ENCODE measurements around the gene NACAD. TPM values are rescaled to one million over a fixed set of nuclear protein-coding genes. Genes with fewer than 3 reads are reported as not detected.

NACAD gene
- total RNA-seq, 2 experiments from 2014 or later: 0.35 to 0.50 TPM

DNA sequence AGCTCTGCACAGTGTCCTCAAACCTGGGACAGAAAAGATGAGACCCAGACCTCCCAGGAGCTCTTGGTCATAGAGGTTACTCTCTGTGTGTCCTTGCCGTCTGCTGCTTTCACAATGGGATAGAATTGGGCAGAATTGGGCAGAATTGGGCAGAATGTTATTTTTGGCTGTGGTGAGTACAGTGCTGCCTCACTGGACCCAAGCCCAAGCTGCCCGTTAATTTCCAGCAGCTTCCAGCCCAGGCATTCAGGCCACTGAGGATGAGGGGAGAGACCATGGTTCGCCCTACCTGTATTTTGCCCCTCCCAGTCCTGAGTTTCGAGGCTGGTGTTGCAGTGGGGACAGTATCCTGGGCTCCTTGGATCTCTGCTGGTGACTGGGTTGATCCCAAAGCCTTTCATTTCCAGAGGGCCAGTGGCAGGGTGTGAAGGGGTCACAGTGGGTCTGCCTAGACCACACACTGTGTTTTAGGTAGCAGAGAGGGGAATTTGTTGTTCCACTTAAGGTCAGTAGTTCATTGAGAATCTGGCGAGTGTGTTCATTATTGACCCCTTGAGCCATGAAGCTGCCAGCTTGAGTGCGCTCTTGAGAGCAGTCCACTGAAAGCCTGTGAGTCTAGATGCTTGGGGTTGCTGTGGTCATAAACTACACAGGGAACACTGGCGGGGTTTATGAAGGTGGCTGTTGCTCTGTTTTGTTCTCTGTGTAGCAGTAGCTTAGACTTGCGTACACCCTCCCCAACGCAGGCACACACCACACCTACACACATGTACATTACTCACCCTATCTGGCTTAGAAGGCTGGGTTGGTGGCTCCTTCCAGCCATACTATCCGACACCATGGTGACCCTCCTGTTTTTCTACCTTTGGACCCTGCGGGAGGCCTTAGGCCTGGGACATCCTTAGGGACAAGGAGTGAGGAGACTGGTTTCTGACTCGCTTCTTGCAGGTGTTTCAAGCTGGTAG is 23.5 kb downstream of the NACAD start:
- no peak for DNase-seq
- Mint-ChIP-seq H3K4me3 (no peak overlapping the region), H3K27me3 (no peaks in the 10 kb centered on the region), H3K9me3 (no peaks in the 10 kb centered on the region), H3K27ac (peak overlapping the region; percentile 53), H3K36me3 (peaks cover 26% of the 10 kb centered on the region), H3K4me1 (peaks cover 28% of the 10 kb centered on the region)

DNA sequence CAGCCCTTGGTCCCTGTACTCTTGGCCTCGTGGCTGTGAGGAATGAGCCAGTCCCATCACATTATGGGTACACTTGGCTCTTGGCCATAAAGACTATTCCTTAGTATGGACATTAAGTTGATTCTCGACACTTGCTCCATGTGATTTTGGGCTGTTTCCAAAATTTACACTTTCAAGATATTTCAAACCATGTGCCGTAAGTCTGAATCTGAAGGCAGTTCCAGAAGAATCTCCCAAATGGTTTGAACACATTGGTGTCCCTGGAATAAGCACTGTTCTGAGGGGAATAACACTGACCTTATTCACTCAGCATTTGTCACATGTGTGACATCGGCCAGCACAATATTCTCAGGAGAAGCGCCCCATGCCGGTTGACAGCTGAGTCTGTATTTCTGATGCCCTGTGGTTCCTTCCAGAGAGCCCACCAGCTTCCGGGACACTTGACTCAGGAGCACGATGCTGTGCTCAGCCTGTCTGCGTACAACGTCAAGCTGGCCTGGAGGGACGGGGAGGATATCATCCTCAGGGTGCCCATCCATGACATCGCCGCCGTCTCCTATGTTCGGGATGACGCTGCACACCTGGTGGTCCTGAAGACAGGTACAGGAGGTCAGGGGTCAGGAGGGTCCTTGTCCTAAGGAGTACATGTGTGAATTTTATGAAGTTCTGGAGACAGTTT is 24.6 kb downstream of the NACAD start:
- H3K27me3 Mint-ChIP-seq: no peaks in the 10 kb centered on the region
- no peak overlapping the region for H3K4me3 Mint-ChIP-seq
- peaks cover 29% of the 10 kb centered on the region for H3K36me3 Mint-ChIP-seq
- no peak for DNase-seq
- H3K4me1 Mint-ChIP-seq: peaks cover 34% of the 10 kb centered on the region
- no peak overlapping the region for H3K27ac Mint-ChIP-seq
- no peaks in the 10 kb centered on the region for H3K9me3 Mint-ChIP-seq

GRCh38 chr7:45061806-45062425 is 26.9 kb downstream of the NACAD start:
- peak overlapping the region; percentile 83 for H3K27ac Mint-ChIP-seq
- no peak for DNase-seq
- H3K4me3 Mint-ChIP-seq: no peak overlapping the region
- peaks cover 37% of the 10 kb centered on the region for H3K36me3 Mint-ChIP-seq
- H3K9me3 Mint-ChIP-seq: no peaks in the 10 kb centered on the region
- H3K27me3 Mint-ChIP-seq: no peaks in the 10 kb centered on the region
- peaks cover 44% of the 10 kb centered on the region for H3K4me1 Mint-ChIP-seq

- peaks cover 38% of the 10 kb centered on the region for H3K36me3 Mint-ChIP-seq
- H3K4me1 Mint-ChIP-seq: peaks cover 44% of the 10 kb centered on the region
- peak overlapping the region; percentile 83 for H3K27ac Mint-ChIP-seq
- no peaks in the 10 kb centered on the region for H3K27me3 Mint-ChIP-seq
- no peak for DNase-seq
- no peak overlapping the region for H3K4me3 Mint-ChIP-seq
- H3K9me3 Mint-ChIP-seq: no peaks in the 10 kb centered on the region
These were observed 27.4 kb downstream of the NACAD start for GRCh38 chr7:45061352-45061751.

DNA sequence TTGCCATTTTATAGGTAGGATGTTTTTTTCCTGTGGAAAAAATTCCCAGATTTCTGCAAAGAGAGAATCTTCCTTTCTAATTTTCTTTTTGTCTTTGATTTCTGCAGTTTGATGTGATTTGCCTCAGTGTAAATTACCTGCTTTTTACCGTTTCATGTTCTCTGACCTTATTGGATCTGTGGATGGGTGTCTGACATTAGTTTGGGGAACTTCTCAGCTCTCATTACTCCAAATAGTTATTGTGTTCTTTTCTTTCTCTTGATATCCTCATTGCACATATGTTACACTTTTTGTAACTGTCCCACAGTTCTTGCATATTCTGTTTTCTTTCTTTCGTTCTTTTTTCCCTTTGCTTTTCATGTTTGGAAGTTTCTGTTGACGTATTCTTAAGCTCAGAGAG is 28.5 kb downstream of the NACAD start:
- no peak overlapping the region for H3K27ac Mint-ChIP-seq
- no peaks in the 10 kb centered on the region for H3K9me3 Mint-ChIP-seq
- H3K4me3 Mint-ChIP-seq: no peak overlapping the region
- H3K27me3 Mint-ChIP-seq: no peaks in the 10 kb centered on the region
- no peak for DNase-seq
- peaks cover 43% of the 10 kb centered on the region for H3K36me3 Mint-ChIP-seq
- peaks cover 48% of the 10 kb centered on the region for H3K4me1 Mint-ChIP-seq

GRCh38 chr7:45057878-45058277 is 30.9 kb downstream of the NACAD start:
- Mint-ChIP-seq H3K4me1 (peaks cover 56% of the 10 kb centered on the region), H3K9me3 (peaks cover 3% of the 10 kb centered on the region), H3K27ac (no peak overlapping the region), H3K36me3 (peaks cover 44% of the 10 kb centered on the region), H3K4me3 (no peak overlapping the region), H3K27me3 (no peaks in the 10 kb centered on the region)
- DNase-seq: no peak

DNA sequence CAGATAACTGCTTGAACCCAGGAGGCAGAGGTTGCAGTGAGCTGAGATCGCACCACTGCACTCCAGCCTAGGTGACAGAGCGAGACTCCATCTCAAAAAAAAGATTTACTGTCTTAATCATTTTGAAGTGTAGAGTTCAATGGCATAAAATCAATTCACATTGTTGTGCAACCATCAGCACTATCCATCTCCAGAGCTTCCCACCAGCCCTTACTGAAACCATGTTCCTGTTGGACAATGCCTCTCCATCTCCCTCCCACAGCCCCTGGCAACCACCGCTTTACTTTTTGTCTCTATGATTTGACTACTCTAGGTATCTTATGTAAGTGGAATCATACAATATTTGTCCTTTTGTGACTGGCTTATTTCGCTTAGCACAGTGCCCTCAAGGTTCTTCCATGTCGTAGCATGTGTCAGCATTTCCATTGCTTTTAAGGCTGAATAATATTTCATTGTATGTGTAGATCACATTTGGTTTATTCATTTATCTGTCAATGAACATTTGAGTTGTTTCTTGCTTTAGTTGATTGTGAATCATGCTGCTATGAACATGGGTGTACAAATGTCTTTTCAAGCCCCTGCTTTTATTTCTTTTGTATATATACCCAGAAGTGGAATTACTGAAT is 33.1 kb downstream of the NACAD start:
- Mint-ChIP-seq H3K27ac (peak overlapping the region; percentile 38), H3K9me3 (peaks cover 3% of the 10 kb centered on the region), H3K4me3 (no peak overlapping the region), H3K36me3 (peaks cover 32% of the 10 kb centered on the region), H3K4me1 (peaks cover 52% of the 10 kb centered on the region), H3K27me3 (no peaks in the 10 kb centered on the region)
- no peak for DNase-seq

- H3K27me3 Mint-ChIP-seq: no peaks in the 10 kb centered on the region
- peaks cover 3% of the 10 kb centered on the region for H3K9me3 Mint-ChIP-seq
- DNase-seq: no peak
- H3K4me3 Mint-ChIP-seq: no peak overlapping the region
- peak overlapping the region; percentile 9 for H3K27ac Mint-ChIP-seq
- peaks cover 51% of the 10 kb centered on the region for H3K4me1 Mint-ChIP-seq
- H3K36me3 Mint-ChIP-seq: peaks cover 27% of the 10 kb centered on the region
These were observed 33.8 kb downstream of the NACAD start for GRCh38 chr7:45055016-45055415.

DNA sequence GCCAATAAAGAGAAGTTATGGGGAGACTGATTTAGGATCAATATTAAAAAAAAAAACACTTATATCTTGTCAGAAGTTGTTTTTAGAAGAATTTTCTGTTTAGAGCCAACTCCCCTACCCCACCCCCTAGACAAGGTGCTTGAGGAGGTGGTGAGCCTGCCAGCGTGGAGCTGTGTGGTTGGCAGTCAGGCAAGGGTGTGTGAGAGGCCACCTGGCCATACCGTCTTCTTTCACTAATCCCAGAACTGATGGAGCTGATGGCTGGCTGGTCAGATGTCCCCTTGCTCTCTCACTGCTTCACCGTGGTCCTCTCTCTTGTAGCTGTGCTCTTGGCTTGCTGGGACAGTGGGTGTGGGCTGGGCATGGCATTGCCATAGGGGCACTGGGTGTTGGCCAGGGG is 34.3 kb downstream of the NACAD start:
- Mint-ChIP-seq H3K27ac (no peak overlapping the region), H3K4me3 (no peak overlapping the region), H3K36me3 (peaks cover 27% of the 10 kb centered on the region), H3K9me3 (peaks cover 3% of the 10 kb centered on the region), H3K4me1 (peaks cover 48% of the 10 kb centered on the region), H3K27me3 (no peaks in the 10 kb centered on the region)
- no peak for DNase-seq

GRCh38 chr7:45053941-45054340 is 34.8 kb downstream of the NACAD start:
- no peak overlapping the region for H3K4me3 Mint-ChIP-seq
- peaks cover 27% of the 10 kb centered on the region for H3K36me3 Mint-ChIP-seq
- no peaks in the 10 kb centered on the region for H3K27me3 Mint-ChIP-seq
- H3K4me1 Mint-ChIP-seq: peaks cover 49% of the 10 kb centered on the region
- H3K9me3 Mint-ChIP-seq: peaks cover 3% of the 10 kb centered on the region
- no peak for DNase-seq
- H3K27ac Mint-ChIP-seq: no peak overlapping the region

- no peak overlapping the region for H3K27ac Mint-ChIP-seq
- H3K4me1 Mint-ChIP-seq: peaks cover 51% of the 10 kb centered on the region
- H3K9me3 Mint-ChIP-seq: peaks cover 3% of the 10 kb centered on the region
- peaks cover 26% of the 10 kb centered on the region for H3K36me3 Mint-ChIP-seq
- H3K27me3 Mint-ChIP-seq: no peaks in the 10 kb centered on the region
- H3K4me3 Mint-ChIP-seq: no peak overlapping the region
- no peak for DNase-seq
These were observed 35.4 kb downstream of the NACAD start for GRCh38 chr7:45053401-45053800.

DNA sequence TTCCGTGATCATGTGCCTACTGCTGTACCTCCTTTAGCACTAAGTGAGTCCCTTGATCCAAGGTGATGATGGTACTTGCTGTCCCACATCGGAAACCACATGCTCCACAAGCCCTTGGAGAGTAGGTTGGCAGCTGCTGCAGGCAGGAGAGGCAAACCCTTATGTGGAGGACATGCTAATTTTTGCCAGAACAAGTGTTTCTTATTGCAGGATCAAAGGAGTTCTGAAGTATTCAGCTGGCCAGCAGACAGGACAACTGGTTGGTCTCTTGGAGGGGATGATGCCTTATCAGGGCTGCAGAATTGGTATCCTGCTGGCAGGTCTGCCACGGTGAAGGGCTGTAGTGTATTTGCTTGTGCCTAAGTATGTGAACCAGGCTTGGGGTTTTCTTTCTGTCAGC is 36.8 kb downstream of the NACAD start:
- no peak for DNase-seq
- Mint-ChIP-seq H3K27ac (no peak overlapping the region), H3K4me1 (peaks cover 43% of the 10 kb centered on the region), H3K36me3 (peaks cover 20% of the 10 kb centered on the region), H3K9me3 (peaks cover 3% of the 10 kb centered on the region), H3K4me3 (no peak overlapping the region), H3K27me3 (no peaks in the 10 kb centered on the region)

GRCh38 chr7:45050198-45050597 is 38.6 kb downstream of the NACAD start:
- Mint-ChIP-seq H3K27ac (peak overlapping the region; percentile 62), H3K36me3 (peaks cover 13% of the 10 kb centered on the region), H3K4me1 (peaks cover 33% of the 10 kb centered on the region), H3K4me3 (no peak overlapping the region), H3K27me3 (no peaks in the 10 kb centered on the region), H3K9me3 (peaks cover 3% of the 10 kb centered on the region)
- no peak for DNase-seq

- Mint-ChIP-seq H3K36me3 (peaks cover 13% of the 10 kb centered on the region), H3K27ac (no peak overlapping the region), H3K4me1 (peaks cover 34% of the 10 kb centered on the region), H3K27me3 (no peaks in the 10 kb centered on the region), H3K9me3 (no peaks in the 10 kb centered on the region), H3K4me3 (no peak overlapping the region)
- DNase-seq: no peak
These were observed 40.0 kb downstream of the NACAD start for GRCh38 chr7:45048748-45049147.

- no peaks in the 10 kb centered on the region for H3K9me3 Mint-ChIP-seq
- H3K4me1 Mint-ChIP-seq: peaks cover 21% of the 10 kb centered on the region
- H3K27ac Mint-ChIP-seq: peak overlapping the region; percentile 47
- no peak overlapping the region for H3K4me3 Mint-ChIP-seq
- no peak for DNase-seq
- no peaks in the 10 kb centered on the region for H3K27me3 Mint-ChIP-seq
- H3K36me3 Mint-ChIP-seq: peaks cover 27% of the 10 kb centered on the region
These were observed 44.4 kb downstream of the NACAD start for GRCh38 chr7:45044338-45044737.

Data from activated naive CD8-positive, alpha-beta T cell treated with anti-CD3 and anti-CD28 coated beads for 36 hours (primary cell).